HL-60 (cell line): ENCODE measurements around the gene CBR3.

Experiments used
- GABPA ChIP-seq: IDR thresholded peaks from 2 replicates; pipeline ENCODE4 v1.6.1; 2012; ENCODE audit warnings: low read depth
- SPI1 ChIP-seq: IDR thresholded peaks from 2 replicates; pipeline ENCODE4 v1.6.1; 2012; ENCODE audit warnings: low read depth, mild to moderate bottlenecking, borderline replicate concordance
- TF ChIP-seq, protein P1 (sequence below): IDR thresholded peaks from 2 replicates; pipeline ENCODE4 v1.6.1; 2012; ENCODE audit warnings: low read depth; ENCODE audit not compliant: insufficient replicate concordance
- TF ChIP-seq, protein P2 (sequence below): IDR thresholded peaks from one replicate; pipeline ENCODE4 v1.5.1; 2011; ENCODE audit warnings: low read length, control low read depth, inconsistent platforms; ENCODE audit not compliant: insufficient read depth

DNA sequence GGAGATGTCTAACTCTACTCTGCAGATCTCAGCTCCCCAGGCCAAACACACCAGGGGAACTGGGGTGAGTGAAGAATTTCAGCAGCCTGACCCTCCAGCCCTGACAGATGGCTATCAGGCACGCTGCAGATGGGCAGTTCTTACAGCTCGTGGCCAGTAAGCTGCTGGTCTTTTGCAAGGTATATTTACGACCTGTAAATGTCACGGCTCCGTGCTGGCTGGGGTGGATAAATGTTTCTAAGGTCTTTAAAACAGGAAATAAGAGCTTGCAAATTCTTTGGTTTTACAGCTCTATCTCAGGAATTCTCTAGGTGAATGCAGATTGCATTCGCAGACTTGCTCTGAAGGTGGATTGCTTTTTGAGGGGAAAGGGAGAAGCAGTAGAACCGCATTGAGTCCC, 31.8 kb downstream of the CBR3 start:
- TF ChIP-seq, protein P1, sequence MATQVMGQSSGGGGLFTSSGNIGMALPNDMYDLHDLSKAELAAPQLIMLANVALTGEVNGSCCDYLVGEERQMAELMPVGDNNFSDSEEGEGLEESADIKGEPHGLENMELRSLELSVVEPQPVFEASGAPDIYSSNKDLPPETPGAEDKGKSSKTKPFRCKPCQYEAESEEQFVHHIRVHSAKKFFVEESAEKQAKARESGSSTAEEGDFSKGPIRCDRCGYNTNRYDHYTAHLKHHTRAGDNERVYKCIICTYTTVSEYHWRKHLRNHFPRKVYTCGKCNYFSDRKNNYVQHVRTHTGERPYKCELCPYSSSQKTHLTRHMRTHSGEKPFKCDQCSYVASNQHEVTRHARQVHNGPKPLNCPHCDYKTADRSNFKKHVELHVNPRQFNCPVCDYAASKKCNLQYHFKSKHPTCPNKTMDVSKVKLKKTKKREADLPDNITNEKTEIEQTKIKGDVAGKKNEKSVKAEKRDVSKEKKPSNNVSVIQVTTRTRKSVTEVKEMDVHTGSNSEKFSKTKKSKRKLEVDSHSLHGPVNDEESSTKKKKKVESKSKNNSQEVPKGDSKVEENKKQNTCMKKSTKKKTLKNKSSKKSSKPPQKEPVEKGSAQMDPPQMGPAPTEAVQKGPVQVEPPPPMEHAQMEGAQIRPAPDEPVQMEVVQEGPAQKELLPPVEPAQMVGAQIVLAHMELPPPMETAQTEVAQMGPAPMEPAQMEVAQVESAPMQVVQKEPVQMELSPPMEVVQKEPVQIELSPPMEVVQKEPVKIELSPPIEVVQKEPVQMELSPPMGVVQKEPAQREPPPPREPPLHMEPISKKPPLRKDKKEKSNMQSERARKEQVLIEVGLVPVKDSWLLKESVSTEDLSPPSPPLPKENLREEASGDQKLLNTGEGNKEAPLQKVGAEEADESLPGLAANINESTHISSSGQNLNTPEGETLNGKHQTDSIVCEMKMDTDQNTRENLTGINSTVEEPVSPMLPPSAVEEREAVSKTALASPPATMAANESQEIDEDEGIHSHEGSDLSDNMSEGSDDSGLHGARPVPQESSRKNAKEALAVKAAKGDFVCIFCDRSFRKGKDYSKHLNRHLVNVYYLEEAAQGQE, result no peak
- TF ChIP-seq GABPA (no peak), SPI1 (no peak)
- TF ChIP-seq, protein P2, sequence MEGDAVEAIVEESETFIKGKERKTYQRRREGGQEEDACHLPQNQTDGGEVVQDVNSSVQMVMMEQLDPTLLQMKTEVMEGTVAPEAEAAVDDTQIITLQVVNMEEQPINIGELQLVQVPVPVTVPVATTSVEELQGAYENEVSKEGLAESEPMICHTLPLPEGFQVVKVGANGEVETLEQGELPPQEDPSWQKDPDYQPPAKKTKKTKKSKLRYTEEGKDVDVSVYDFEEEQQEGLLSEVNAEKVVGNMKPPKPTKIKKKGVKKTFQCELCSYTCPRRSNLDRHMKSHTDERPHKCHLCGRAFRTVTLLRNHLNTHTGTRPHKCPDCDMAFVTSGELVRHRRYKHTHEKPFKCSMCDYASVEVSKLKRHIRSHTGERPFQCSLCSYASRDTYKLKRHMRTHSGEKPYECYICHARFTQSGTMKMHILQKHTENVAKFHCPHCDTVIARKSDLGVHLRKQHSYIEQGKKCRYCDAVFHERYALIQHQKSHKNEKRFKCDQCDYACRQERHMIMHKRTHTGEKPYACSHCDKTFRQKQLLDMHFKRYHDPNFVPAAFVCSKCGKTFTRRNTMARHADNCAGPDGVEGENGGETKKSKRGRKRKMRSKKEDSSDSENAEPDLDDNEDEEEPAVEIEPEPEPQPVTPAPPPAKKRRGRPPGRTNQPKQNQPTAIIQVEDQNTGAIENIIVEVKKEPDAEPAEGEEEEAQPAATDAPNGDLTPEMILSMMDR, result no peak
